Measurements from ENCODE around the gene SPRR5.

SPRR5 gene, protein sequence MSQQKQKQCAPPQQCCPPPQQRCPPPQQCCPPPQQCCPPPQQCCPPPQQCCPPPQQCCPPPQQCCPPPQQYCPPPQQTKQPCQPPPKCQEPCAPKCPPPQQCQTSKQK

DNA sequence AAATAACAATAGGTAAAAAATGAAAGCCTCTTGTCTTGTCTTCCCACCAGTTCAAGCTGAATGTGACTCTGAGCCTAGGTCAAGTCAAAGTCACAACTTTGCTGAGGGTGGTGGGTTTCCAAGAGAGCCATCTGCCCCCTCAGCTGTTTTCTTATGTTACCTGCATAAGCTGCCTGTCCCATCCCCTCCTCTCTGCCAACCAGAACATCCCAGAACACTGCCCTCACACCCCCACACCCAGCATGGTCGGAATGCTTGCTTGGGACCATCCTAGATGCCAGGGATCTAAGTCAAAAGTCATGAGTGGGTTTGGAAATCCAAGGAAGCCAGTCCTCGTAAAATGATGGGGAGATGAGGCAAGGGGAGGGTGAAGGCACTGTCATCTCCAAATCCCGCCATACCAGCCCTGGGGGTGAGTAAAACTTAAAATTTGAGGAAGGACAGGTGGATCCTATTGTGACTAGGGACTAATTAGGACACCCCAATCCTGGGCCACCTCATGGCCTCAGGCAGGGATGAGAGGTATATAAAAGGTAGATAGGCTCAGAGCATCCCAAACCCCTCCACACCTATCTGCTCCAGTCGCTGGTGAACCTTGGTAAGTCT is at the start of gene SPRR5:
Gene SPRR5 (plus strand): TSS at position 556 of the 606 bp plus-strand sequence. CDS start 1,349 bp downstream, outside the sequence.
- in situ Hi-C loops (cut with MboI; ENCODE audit: low sequenced_read_pairs, unreplicated experiment): loop anchor here (25.0 kb wide), 1 partner anchor 284 kb away; the partner anchor contains the start of gene LCE2D
- DNase-seq (ENCODE audit: low spot score): no peak
- TF ChIP-seq, protein P1, sequence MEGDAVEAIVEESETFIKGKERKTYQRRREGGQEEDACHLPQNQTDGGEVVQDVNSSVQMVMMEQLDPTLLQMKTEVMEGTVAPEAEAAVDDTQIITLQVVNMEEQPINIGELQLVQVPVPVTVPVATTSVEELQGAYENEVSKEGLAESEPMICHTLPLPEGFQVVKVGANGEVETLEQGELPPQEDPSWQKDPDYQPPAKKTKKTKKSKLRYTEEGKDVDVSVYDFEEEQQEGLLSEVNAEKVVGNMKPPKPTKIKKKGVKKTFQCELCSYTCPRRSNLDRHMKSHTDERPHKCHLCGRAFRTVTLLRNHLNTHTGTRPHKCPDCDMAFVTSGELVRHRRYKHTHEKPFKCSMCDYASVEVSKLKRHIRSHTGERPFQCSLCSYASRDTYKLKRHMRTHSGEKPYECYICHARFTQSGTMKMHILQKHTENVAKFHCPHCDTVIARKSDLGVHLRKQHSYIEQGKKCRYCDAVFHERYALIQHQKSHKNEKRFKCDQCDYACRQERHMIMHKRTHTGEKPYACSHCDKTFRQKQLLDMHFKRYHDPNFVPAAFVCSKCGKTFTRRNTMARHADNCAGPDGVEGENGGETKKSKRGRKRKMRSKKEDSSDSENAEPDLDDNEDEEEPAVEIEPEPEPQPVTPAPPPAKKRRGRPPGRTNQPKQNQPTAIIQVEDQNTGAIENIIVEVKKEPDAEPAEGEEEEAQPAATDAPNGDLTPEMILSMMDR (IDR thresholded peaks at IDR 0.05; ENCODE audit: borderline replicate concordance, control extremely low read depth, extremely low read depth, insufficient read depth, missing control alignments): no peak

DNA sequence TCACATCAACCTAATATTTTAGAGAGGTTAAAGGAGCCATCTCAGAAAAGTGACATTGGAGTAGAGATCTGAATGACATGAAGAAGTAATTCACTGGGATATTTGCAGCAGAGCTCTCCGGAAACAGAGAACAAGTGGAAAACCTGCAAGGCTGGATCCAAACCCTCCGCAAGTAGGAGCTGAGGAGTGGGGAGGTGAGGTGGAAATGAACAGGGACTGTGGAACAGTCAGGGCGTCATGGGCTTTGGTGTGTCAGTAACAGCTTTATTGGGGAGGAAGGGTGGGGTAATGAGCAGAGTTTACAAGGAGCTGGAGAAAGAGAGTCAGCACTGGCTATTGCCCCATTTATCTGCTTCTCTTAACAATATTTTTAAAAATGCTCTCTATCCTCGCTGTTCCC is 48.0 kb upstream of the SPRR5 start:
- DNase-seq (ENCODE audit: low spot score): no peak
- TF ChIP-seq, protein P1 (IDR thresholded peaks at IDR 0.05; ENCODE audit: borderline replicate concordance, control extremely low read depth, extremely low read depth, insufficient read depth, missing control alignments): no peak
- in situ Hi-C loops (cut with MboI; ENCODE audit: low sequenced_read_pairs, unreplicated experiment): no loop called here

DNA sequence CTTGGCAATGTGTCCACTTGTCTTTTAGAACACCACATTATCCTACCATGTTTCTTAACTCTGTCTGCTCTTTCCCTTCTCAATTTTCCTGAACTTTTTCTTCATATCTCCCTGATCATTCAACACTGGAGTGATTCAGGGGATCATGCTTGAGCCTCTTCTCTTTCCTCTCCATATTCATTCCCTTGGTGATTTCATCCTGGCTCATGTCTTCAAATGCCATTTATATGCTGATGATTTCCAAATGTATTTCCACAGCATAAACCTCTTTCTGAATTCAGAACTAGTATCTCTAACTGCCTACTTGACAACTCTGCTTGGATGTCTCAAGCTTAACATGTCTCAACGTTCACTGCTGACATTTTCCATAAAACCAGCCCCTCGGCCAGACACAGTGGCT is 47.1 kb upstream of the SPRR5 start:
- DNase-seq (ENCODE audit: low spot score): no peak
- in situ Hi-C loops (cut with MboI; ENCODE audit: low sequenced_read_pairs, unreplicated experiment): no loop called here
- TF ChIP-seq, protein P1 (IDR thresholded peaks at IDR 0.05; ENCODE audit: borderline replicate concordance, control extremely low read depth, extremely low read depth, insufficient read depth, missing control alignments): no peak

DNA sequence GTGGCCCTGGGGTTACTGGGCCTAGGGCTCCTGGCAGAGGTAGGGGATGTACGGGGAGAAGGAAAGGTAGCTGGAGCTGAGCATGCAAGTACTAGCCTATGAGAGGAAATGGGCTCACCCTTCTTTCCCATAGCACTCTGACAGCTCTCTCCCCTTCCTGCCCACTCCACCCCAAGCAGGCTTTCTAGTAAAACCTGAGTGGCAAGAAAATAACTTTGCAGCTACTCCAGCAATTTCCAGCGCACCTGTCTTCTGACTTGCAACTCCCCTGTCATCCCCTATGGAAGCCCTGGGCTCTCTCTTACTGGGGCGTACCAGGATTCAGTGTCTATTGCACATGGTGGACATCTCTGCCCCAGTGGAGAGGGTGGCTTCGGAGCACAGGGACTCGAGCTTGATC is 45.4 kb upstream of the SPRR5 start:
- in situ Hi-C loops (cut with MboI; ENCODE audit: low sequenced_read_pairs, unreplicated experiment): no loop called here
- TF ChIP-seq, protein P1 (IDR thresholded peaks at IDR 0.05; ENCODE audit: borderline replicate concordance, control extremely low read depth, extremely low read depth, insufficient read depth, missing control alignments): no peak
- DNase-seq (ENCODE audit: low spot score): no peak

DNA sequence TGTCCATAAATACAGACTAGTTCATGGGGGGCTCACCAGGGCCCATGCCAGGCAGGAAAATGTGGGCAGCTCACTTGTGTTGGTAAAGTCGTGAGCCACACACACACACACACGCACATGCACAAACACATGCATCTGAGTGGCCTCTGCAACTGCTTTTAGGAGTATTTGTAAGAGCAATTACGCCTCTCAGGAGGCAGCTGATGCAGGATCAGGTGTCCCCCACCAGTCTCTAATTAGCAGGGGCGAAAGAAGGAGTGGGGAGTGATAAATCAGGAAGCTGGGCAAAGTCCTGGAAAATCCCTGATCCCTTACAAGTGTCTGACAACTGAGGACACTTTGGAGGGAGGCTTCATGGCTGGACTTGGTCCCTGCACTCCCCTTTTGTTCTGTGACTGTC is 44.4 kb upstream of the SPRR5 start:
- TF ChIP-seq, protein P1 (IDR thresholded peaks at IDR 0.05; ENCODE audit: borderline replicate concordance, control extremely low read depth, extremely low read depth, insufficient read depth, missing control alignments): no peak
- no peak for DNase-seq (ENCODE audit: low spot score)
- in situ Hi-C loops (cut with MboI; ENCODE audit: low sequenced_read_pairs, unreplicated experiment): no loop called here

DNA sequence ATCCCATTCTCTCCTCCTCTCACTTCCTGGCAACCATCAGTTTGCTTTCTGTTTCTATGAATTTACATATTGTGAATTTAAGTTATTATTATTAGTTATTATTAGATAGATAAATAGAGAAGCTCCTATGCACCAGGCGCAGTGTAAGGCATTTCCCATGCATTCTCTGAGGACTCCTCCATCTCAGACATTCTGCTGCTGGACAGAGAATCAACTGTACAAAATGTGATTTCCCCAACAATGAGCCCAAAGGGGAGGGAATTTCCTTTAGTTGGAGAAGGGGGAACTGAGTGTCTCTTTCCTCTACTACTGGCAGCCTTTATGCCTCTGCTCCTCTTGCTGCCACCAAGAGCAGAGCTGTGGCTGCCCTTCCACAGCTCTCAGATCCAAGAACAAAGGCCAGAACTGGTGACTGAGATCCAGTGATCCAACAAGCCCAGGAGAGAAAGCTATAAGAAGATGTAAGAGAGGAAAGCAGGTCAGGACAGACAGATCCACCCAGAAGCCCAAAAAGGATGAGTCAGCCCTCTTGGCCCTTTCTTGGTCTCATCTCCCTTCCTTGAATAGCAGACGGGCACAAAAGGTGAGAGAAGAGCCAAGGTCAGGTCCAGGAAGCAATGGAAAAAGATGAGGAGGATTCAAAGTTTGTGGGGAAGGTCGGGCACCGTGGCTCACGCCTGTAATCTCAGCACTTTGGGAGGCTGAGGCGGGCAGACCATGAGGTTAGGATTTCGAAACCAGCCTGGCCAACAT is 42.1 kb upstream of the SPRR5 start:
- DNase-seq (ENCODE audit: low spot score): no peak
- TF ChIP-seq, protein P1 (IDR thresholded peaks at IDR 0.05; ENCODE audit: borderline replicate concordance, control extremely low read depth, extremely low read depth, insufficient read depth, missing control alignments): no peak
- in situ Hi-C loops (cut with MboI; ENCODE audit: low sequenced_read_pairs, unreplicated experiment): no loop called here

Data from GM13976 (cell line).